Stimulated activated CD4-positive, alpha-beta T cell treated with anti-CD3 and anti-CD28 coated beads, Interleukin-12 subunit alpha, Interleukin-12 subunit beta, amount 100 ng/mL, for 4 hours (primary cell): ENCODE data around the gene KCNK13.

Source experiments
- DNase-seq: peaks from one replicate; pipeline ENCODE4 v3.0.0-alpha.2; 2020

Gene KCNK13

GRCh38 chr14:90137807-90138206, 76.0 kb downstream of the KCNK13 start:
- DNase-seq, result no peak

GRCh38 chr14:90139199-90139598, 77.4 kb downstream of the KCNK13 start:
- no peak for DNase-seq

GRCh38 chr14:90140298-90140955, 78.6 kb downstream of the KCNK13 start:
- DNase-seq, result no peak

GRCh38 chr14:90140956-90141316, 79.1 kb downstream of the KCNK13 start:
- DNase-seq, result no peak

- DNase-seq, result no peak
Observed at GRCh38 chr14:90153429-90153828, 91.6 kb downstream of the KCNK13 start.

GRCh38 chr14:90154110-90154509, 92.3 kb downstream of the KCNK13 start:
- DNase-seq, result no peak

- no peak for DNase-seq
Observed at GRCh38 chr14:90159146-90159545, 97.4 kb downstream of the KCNK13 start.

- DNase-seq, result no peak
Observed at GRCh38 chr14:90159688-90160087, 97.9 kb downstream of the KCNK13 start.

GRCh38 chr14:90161129-90161528, 99.3 kb downstream of the KCNK13 start:
- DNase-seq, result no peak

- DNase-seq, result no peak
Observed at GRCh38 chr14:90168425-90169105, 106.8 kb downstream of the KCNK13 start.

- no peak for DNase-seq
Observed at GRCh38 chr14:90175631-90176030, 113.8 kb downstream of the KCNK13 start.

GRCh38 chr14:90177539-90178189, 115.9 kb downstream of the KCNK13 start:
- no peak for DNase-seq

- no peak for DNase-seq
Observed at GRCh38 chr14:90179357-90179756, 117.6 kb downstream of the KCNK13 start.

GRCh38 chr14:90179809-90180779, 118.3 kb downstream of the KCNK13 start:
- no peak for DNase-seq

- no peak for DNase-seq
Observed at GRCh38 chr14:90184094-90184493, 122.3 kb downstream of the KCNK13 start.

GRCh38 chr14:90184571-90185266, 122.9 kb downstream of the KCNK13 start:
- DNase-seq, result no peak

GRCh38 chr14:90188588-90188987, 126.8 kb downstream of the KCNK13 start:
- no peak for DNase-seq

GRCh38 chr14:90191154-90191553, 129.4 kb downstream of the KCNK13 start:
- DNase-seq, result no peak

GRCh38 chr14:90191585-90191984, 129.8 kb downstream of the KCNK13 start:
- DNase-seq, result no peak

GRCh38 chr14:90193925-90194324, 132.1 kb downstream of the KCNK13 start:
- peak; percentile 2 for DNase-seq

GRCh38 chr14:90194706-90195105, 132.9 kb downstream of the KCNK13 start:
- DNase-seq, result no peak

GRCh38 chr14:90198541-90199060, 136.8 kb downstream of the KCNK13 start:
- no peak for DNase-seq
